Umbilical cord (tissue), 2 donors: ENCODE results near the gene CALM1. TPM values are rescaled to one million over a fixed set of nuclear protein-coding genes. Genes with fewer than 3 reads are reported as not detected.

Source experiments
- DNase-seq: peaks from one replicate; pipeline ENCODE4 v3.0.0-alpha.2; 2015; ENCODE audit warnings: low spot score
- total RNA-seq: library from RNA; depleted of rRNA; stranded (reverse); fragments of >200 nt; gene quantifications from one replicate; pipeline ENCODE4 v1.2.3, GENCODE V29; 2014; ENCODE audit warnings: low replicate concordance; ENCODE audit not compliant: insufficient read depth

The CALM1 gene
- 202 TPM for total RNA-seq

GRCh38 chr14:90396341-90397339, at the start of gene CALM1:
CALM1 (plus strand) TSS chr14:90397029; CDS start chr14:90397231, 202 bp downstream.
- peak; percentile 86 for DNase-seq

DNA sequence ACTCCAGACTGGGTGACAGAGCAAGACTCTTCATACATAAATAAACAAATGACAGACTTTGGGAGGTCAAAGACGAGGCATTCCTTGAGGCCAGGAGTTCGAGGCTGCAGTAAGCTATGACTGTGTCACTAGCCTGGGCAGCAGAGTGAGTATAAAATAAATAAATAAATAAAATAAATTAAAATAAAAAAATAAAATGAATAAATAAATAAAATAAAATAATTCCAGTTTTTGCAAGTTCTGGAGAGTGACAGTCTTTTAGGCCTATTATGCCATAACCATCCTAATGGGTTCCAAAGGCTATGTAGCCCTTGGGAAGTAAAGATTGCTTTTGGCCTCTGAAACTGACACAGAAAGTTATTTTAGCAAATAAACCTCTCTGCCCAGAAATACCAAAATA, 48.6 kb upstream of the CALM1 start:
- no peak for DNase-seq

DNA sequence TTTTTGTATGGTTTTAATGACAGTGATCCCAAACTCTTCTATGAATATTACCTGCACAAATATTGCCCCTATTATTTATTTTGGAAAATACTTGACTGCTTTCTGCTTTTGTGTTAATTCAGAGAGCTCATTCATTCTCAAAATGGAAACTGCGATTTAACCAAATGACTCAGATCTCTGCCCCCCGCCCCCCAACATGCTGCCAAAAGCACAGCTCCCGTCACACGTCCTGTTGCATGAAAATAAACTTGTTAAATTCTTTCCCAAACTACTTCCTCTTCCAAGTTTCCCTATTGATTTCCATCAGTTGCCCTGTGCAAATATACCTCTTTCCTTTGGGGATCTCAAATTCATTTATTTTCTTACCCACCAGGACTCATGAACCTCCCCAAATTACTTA, 47.1 kb upstream of the CALM1 start:
- no peak for DNase-seq

- DNase-seq: peak; percentile 21
These were observed 42.1 kb upstream of the CALM1 start for GRCh38 chr14:90354551-90355298.

GRCh38 chr14:90355540-90356518, 41.0 kb upstream of the CALM1 start:
- DNase-seq: no peak

GRCh38 chr14:90356925-90357324, 39.9 kb upstream of the CALM1 start:
- DNase-seq: no peak

- no peak for DNase-seq
These were observed 38.5 kb upstream of the CALM1 start for GRCh38 chr14:90358359-90358758.

GRCh38 chr14:90361865-90362557, 34.8 kb upstream of the CALM1 start:
- DNase-seq: no peak

GRCh38 chr14:90362558-90362896, 34.3 kb upstream of the CALM1 start:
- DNase-seq: no peak

DNA sequence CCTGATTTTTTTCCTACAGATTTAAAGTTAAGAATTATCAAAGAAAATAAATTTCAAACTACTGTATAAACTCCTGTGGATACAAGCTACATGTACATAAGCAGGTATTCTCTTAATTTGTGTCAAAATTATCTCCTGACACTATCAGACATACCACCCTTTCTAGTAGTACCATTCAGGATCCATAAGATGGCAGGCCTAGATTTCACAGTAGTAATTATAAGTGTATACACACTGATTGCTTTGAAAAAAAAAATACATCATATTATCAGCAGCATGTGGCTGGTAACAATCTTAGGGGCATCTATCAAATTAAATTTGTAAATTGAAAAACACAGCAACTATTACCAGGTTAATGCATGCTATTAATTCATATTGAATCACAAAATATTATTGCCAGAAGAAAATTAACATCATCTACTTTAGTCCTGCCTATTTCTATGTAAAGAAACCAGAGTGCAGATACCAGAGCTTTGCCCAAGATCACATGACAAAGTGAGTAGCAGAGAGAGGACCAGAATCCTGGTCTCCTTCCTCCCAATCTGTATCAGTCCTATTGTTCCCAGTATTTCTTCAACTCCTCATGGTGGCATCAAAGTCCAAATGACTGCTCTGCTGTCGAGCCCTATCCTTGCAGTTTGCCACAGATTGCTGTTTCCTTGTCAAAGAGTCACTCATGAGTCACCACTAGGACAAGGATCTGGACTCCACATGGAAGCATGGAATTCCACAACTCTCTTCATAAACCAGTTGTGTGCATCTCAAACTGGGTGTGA, 27.7 kb upstream of the CALM1 start:
- DNase-seq: no peak

DNA sequence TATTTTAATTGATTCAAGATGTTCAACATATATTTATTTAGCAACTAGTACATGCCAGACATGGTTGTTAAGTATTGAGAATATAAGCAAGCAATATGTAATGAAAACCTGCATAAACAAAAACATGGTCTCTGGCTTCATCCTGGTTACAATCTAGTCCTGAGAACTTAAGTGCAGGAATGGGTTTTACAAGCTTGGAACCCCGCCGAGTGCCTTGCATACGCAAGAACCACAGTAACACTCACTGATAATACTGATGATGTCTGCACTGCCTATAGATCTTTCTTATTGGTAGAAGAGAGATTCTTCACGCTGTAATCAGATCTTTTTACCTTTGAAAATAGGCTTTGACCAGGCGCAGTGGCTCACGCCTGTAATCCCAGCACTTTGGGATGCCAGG, 22.9 kb upstream of the CALM1 start:
- DNase-seq: no peak

GRCh38 chr14:90374813-90375212, 22.0 kb upstream of the CALM1 start:
- DNase-seq: no peak

- DNase-seq: no peak
These were observed 20.9 kb upstream of the CALM1 start for GRCh38 chr14:90375934-90376333.

GRCh38 chr14:90378249-90378648, 18.6 kb upstream of the CALM1 start:
- no peak for DNase-seq

- no peak for DNase-seq
These were observed 17.7 kb upstream of the CALM1 start for GRCh38 chr14:90379106-90379505.

- peak; percentile 88 for DNase-seq
These were observed 15.6 kb upstream of the CALM1 start for GRCh38 chr14:90381011-90381786.

DNA sequence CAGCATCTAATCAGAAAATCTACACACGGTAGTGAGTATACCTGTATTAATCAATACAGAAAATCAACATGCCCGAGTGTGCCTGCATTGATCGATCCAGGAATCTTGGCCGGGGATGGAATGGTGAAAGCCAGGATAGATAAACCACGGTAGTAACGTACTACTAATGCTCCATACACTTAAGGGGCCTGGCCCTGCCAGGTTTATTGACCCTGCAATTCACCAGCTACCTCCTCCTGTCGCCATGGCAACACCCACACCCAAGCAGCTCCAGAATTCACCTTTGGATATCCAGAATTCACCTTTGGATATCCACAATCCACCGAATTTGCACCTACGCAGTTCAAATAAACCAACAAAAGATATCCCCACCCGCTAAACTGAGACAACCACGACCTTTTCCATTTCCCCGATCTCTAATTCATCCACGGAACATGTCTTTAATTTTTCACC, 14.8 kb upstream of the CALM1 start:
- peak; percentile 38 for DNase-seq

GRCh38 chr14:90382491-90383125, 14.2 kb upstream of the CALM1 start:
- peak; percentile 91 for DNase-seq
